Hepatocyte (in vitro differentiated cells): ENCODE measurements around the gene TOX3. TPM values are rescaled to one million over a fixed set of nuclear protein-coding genes. Genes with fewer than 3 reads are reported as not detected.

ENCODE experiments used
- DNase-seq: peaks from one replicate; pipeline ENCODE4 v3.0.0-alpha.2; 2016; ENCODE audit warnings: low spot score
- H2AFZ ChIP-seq: fragments of 200-600 bp; sonication (generic); 2 replicates; pipeline ENCODE4 v1.6.0; 2016; ENCODE audit warnings: antibody characterized with exemption, mild to moderate bottlenecking
- H3K27ac ChIP-seq: fragments of 200-600 bp; sonication (generic); 2 replicates; pipeline ENCODE4 v1.5.1; 2016; ENCODE audit warnings: mild to moderate bottlenecking
- H3K27me3 ChIP-seq: fragments of 200-600 bp; sonication (generic); 2 replicates; pipeline ENCODE4 v1.6.1; 2016
- H3K36me3 ChIP-seq: fragments of 200-600 bp; sonication (generic); replicated peaks from 2 replicates; pipeline ENCODE4 v1.5.1; 2016; ENCODE audit warnings: low read depth; ENCODE audit not compliant: insufficient read depth
- H3K4me1 ChIP-seq: fragments of 200-600 bp; sonication (generic); 2 replicates; pipeline ENCODE4 v1.5.1; 2016; ENCODE audit warnings: mild to moderate bottlenecking, moderate library complexity; ENCODE audit not compliant: insufficient read depth
- H3K4me2 ChIP-seq: fragments of 200-600 bp; sonication (generic); 2 replicates; pipeline ENCODE4 v1.6.0; 2016
- H3K4me3 ChIP-seq: fragments of 200-600 bp; sonication (generic); 2 replicates; pipeline ENCODE4 v1.5.1; 2016; ENCODE audit warnings: mild to moderate bottlenecking
- H3K79me2 ChIP-seq: fragments of 200-600 bp; sonication (generic); 2 replicates; pipeline ENCODE4 v1.6.0; 2017; ENCODE audit warnings: mild to moderate bottlenecking
- H3K9me2 ChIP-seq: fragments of 200-600 bp; sonication (generic); replicated peaks from 2 replicates; pipeline ENCODE4 v1.6.0; 2017; ENCODE audit warnings: mild to moderate bottlenecking; ENCODE audit not compliant: insufficient read depth
- H3K9me3 ChIP-seq: fragments of 200-600 bp; sonication (generic); 2 replicates; pipeline ENCODE4 v1.5.1; 2016; ENCODE audit warnings: low read depth, mild to moderate bottlenecking
- H4K20me1 ChIP-seq: fragments of 200-600 bp; sonication (generic); 2 replicates; pipeline ENCODE4 v1.6.0; 2016; ENCODE audit warnings: mild to moderate bottlenecking; ENCODE audit not compliant: insufficient read depth, poor library complexity, severe bottlenecking
- CTCF ChIP-seq: fragments of 200-600 bp; sonication (generic); IDR thresholded peaks from 2 replicates; pipeline ENCODE4 v1.5.1; 2016; ENCODE audit warnings: antibody characterized with exemption, mild to moderate bottlenecking; ENCODE audit not compliant: poor library complexity
- EZH2 ChIP-seq: fragments of 200-600 bp; sonication (generic); IDR thresholded peaks from 2 replicates; pipeline ENCODE4 v1.6.1; 2016; ENCODE audit warnings: antibody characterized with exemption, mild to moderate bottlenecking, borderline replicate concordance
- EZH2phosphoT487 ChIP-seq: fragments of 200-600 bp; sonication (generic); IDR thresholded peaks from one replicate; pipeline ENCODE4 v1.6.1; 2018; ENCODE audit warnings: antibody characterized with exemption, mild to moderate bottlenecking, low read depth, moderate library complexity; ENCODE audit not compliant: unreplicated experiment, severe bottlenecking
- WGBS: methylation state at CpG from one replicate; pipeline ENCODE4 v1.1.6; 2016; ENCODE audit warnings: low lambda C conversion rate; ENCODE audit errors: missing lambda C conversion rate; 5-methylcytosine and 5-hydroxymethylcytosine counted together
- polyA plus RNA-seq: library from polyadenylated mRNA; unstranded; fragments of >200 nt; fragmentation: Nextera tagmentation; extraction: Ambion mirVana; gene quantifications from 2 replicates; pipeline ENCODE4 v1.2.1, GENCODE V29; 2016
- total RNA-seq: library from RNA; depleted of rRNA; stranded (reverse); fragments of >200 nt; gene quantifications from 2 replicates; pipeline ENCODE4 v1.2.3, GENCODE V29; 2014

TOX3 gene
- total and polyA plus RNA-seq, 2 experiments from 2014 or later: 11.8 to 23.6 TPM

DNA sequence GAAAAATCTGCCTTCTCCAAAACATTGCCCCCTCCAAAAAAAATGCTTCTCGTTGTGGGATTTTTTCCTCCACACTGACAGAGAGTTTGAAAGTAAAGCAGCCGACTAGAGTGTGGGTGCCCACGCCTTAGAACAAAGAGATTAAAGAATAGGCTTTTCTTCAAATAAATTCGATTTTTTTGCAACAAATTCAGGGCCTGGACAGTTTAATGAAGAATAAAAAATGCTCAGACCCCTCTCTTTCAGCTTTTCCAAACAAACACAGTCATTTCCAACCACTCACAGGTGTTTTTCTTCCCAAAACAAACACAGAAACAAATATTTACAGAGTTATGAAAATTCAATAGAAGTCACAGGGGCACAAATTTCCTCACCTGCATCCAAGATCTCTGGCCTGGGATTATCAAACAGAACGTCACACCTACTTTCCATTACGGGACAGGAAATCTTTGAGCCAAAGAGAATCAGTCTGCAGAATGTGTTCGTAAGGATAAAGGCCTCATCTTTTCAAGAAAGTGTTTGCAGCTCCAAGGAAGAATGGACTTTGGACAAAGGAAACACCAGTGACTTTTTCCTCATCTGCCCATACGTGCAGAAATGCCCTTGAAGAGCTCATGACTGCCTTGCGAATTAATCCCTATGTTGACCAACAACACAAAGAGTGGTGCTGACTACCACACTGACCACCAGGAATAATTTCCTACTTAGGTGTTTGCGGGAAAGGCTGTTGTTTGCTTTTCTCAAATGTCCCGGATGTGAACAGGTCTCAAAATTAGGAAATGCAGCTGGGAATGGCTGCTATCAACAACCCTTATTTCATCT is 31.3 kb upstream of the TOX3 start:
- 58% methylated on average over 11 of the region's 11 CpGs for WGBS
- H3K4me1 ChIP-seq: peaks cover 15% of the 10 kb centered on the region
- no peaks in the 10 kb centered on the region for H3K27me3 ChIP-seq
- peak overlapping the region; percentile 29 for H3K4me2 ChIP-seq
- H3K79me2 ChIP-seq: no peaks in the 10 kb centered on the region
- H3K27ac ChIP-seq: peak overlapping the region; percentile 84
- no peaks in the 10 kb centered on the region for H3K9me2 ChIP-seq
- no peaks in the 10 kb centered on the region for H3K36me3 ChIP-seq
- H4K20me1 ChIP-seq: no peaks in the 10 kb centered on the region
- H2AFZ ChIP-seq: no peak overlapping the region
- H3K9me3 ChIP-seq: no peaks in the 10 kb centered on the region
- DNase-seq: peak; percentile 39
- H3K4me3 ChIP-seq: no peak overlapping the region
- no peak for TF ChIP-seq EZH2
- TF ChIP-seq EZH2phosphoT487: no peak
- no peak for TF ChIP-seq CTCF

DNA sequence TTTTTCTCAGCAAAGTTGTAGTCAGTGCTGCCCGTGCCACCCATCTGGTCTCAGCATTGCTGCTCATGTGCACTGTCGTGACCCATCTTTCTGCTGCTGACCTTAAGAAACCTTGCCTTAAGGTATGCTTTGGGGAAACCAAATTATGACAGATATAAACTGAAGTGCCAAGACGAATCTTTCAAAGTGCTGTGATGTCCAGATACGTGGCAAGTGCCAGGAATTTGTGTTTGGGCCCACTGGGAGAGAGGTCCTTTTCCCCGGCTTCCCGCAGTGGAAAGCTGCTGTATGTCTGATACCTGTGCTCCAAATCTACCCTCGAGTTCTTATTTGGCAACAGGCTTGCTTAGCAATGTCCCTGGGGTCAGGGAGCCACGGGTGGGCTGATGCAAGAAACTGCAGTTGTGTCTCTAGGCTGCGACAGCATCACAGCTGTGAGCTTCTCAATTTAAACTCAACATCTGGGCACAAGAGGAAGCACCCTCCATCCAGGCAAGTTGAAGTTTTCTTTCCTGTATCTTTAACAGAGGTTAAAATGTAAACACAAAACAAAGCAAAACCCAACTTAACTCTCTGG is 30.3 kb upstream of the TOX3 start:
- Histone ChIP-seq H3K9me2 (no peaks in the 10 kb centered on the region), H2AFZ (no peak overlapping the region), H3K4me2 (no peak overlapping the region), H3K27me3 (no peaks in the 10 kb centered on the region), H3K27ac (peak overlapping the region; percentile 77), H3K9me3 (no peaks in the 10 kb centered on the region), H3K36me3 (no peaks in the 10 kb centered on the region), H4K20me1 (no peaks in the 10 kb centered on the region), H3K4me1 (peaks cover 17% of the 10 kb centered on the region), H3K79me2 (no peaks in the 10 kb centered on the region), H3K4me3 (no peak overlapping the region)
- WGBS: 81% methylated on average over 9 of the region's 9 CpGs
- TF ChIP-seq EZH2phosphoT487: no peak
- no peak for TF ChIP-seq CTCF
- TF ChIP-seq EZH2: no peak
- no peak for DNase-seq

- Histone ChIP-seq H3K9me2 (no peaks in the 10 kb centered on the region), H3K9me3 (no peaks in the 10 kb centered on the region), H3K4me1 (peaks cover 17% of the 10 kb centered on the region), H3K4me3 (no peak overlapping the region), H4K20me1 (no peaks in the 10 kb centered on the region), H3K27ac (peak overlapping the region; percentile 96), H3K79me2 (no peaks in the 10 kb centered on the region), H3K27me3 (no peaks in the 10 kb centered on the region), H3K36me3 (no peaks in the 10 kb centered on the region), H2AFZ (no peak overlapping the region), H3K4me2 (peak overlapping the region; percentile 47)
- TF ChIP-seq CTCF: no peak
- no peak for TF ChIP-seq EZH2phosphoT487
- no peak for TF ChIP-seq EZH2
- DNase-seq: peak; percentile 74
- WGBS: 56% methylated on average over 7 of the region's 7 CpGs
Observed at GRCh38 chr16:52573365-52574299, 26.7 kb upstream of the TOX3 start.
